ENCODE measurements around the gene IKBIP. TPM values are rescaled to one million over a fixed set of nuclear protein-coding genes. Genes with fewer than 3 reads are reported as not detected.
"Not testable (repeated sequence)": the region's sequence is repeated elsewhere in the genome, so short reads cannot be mapped to it uniquely, and the experiment has no call there.

Gene IKBIP
- total and polyA plus RNA-seq, 4 donors = 11.9 to 22.1 (median 14.6) TPM

DNA sequence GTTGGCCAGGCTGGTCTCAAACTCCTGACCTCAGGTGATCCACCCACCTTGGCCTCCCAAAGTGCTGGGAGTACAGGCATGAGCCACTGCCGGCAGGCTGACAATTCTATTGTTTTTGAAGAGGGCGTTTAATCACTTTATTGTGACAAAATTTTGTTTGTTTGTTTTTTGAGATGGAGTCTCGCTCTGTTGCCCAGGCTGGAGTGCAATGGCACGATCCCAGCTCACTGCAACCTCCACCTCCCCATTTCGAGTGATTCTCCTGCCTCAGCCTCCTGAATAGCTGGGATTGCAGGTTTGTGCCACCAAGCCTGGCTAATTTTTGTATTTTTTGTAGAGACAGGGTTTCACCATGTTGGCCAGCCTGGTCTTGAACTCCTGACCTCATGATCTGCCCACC lies 1.8 kb downstream of the IKBIP start:
- peaks cover 13% of the 10 kb centered on the region for H3K4me1 ChIP-seq (ENCODE audit: control insufficient read depth, insufficient read depth, low read length)
- not testable (repeated sequence) for H3K36me3 ChIP-seq (ENCODE audit: control insufficient read depth, insufficient read depth, low read length); DNase-seq (ENCODE audit: low read depth in 4 of 6, low spot score in 6 of 6); H3K27me3 ChIP-seq (ENCODE audit: control insufficient read depth, insufficient read depth, low read length); H3K4me3 ChIP-seq (ENCODE audit: low read depth, low read length); H3K9me3 ChIP-seq (ENCODE audit: control insufficient read depth, insufficient read depth, low read length); H3K27ac ChIP-seq (ENCODE audit: low read depth, low read length)
- 94% methylated on average over 3 of the region's 5 CpGs for WGBS (ENCODE audit: insufficient coverage)

DNA sequence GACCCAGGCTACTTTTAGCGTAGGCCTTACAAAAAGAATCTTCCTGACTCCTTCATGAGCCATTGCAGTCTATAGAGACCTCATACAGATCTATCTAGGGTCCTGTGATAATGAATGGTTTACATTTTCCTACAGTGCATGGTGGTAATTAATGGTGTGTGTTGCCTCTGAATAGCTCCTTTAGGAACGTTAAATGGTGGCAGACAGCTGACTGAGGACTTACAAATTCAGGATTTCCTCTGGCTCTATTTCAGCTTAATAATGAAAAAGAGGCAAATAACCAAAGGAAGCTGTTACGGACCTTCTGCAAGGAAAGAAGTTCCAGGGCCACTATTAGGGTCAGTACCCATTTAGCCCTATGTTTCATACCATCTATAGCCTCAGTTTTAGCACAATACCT lies 5.1 kb downstream of the IKBIP start:
- no peak overlapping the region for H3K27ac ChIP-seq (ENCODE audit: low read depth, low read length)
- no peaks in the 10 kb centered on the region for H3K27me3 ChIP-seq (ENCODE audit: control insufficient read depth, insufficient read depth, low read length)
- DNase-seq (ENCODE audit: low read depth in 4 of 6, low spot score in 6 of 6) = peak in 2 of 6 donors; percentile 8 to 80
- no peak overlapping the region for H3K4me3 ChIP-seq (ENCODE audit: low read depth, low read length)
- H3K36me3 ChIP-seq (ENCODE audit: control insufficient read depth, insufficient read depth, low read length) = no peaks in the 10 kb centered on the region
- no peaks in the 10 kb centered on the region for H3K9me3 ChIP-seq (ENCODE audit: control insufficient read depth, insufficient read depth, low read length)
- H3K4me1 ChIP-seq (ENCODE audit: control insufficient read depth, insufficient read depth, low read length) = peaks cover 13% of the 10 kb centered on the region
- 45% methylated on average over 2 of the region's 3 CpGs for WGBS (ENCODE audit: insufficient coverage)

DNA sequence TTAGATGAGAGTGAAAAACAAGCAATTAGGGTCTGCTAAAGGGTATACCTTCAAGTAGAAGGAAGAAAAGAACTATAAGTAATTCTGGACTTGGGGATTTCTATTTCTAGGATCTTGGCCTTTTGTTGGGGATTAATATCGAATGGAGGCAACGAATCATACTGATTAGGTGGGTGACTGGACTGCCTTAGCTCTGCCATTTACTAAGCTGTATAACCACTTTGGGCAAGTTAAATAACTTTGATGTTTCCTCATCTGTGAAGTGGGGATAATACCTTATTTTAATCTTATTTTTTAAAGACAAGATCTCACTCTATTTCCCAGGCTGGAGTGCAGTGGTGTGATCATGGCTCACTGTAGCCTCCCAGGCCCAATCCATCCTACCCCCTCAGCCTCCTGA lies 6.6 kb downstream of the IKBIP start:
- no CpG with 5 or more reads among the region's 2 CpGs for WGBS (ENCODE audit: insufficient coverage)
- no peak for DNase-seq (ENCODE audit: low read depth in 4 of 6, low spot score in 6 of 6)
- no peak overlapping the region for H3K27ac ChIP-seq (ENCODE audit: low read depth, low read length)
- no peaks in the 10 kb centered on the region for H3K36me3 ChIP-seq (ENCODE audit: control insufficient read depth, insufficient read depth, low read length)
- H3K27me3 ChIP-seq (ENCODE audit: control insufficient read depth, insufficient read depth, low read length) = no peaks in the 10 kb centered on the region
- H3K4me3 ChIP-seq (ENCODE audit: low read depth, low read length) = no peak overlapping the region
- peaks cover 5% of the 10 kb centered on the region for H3K4me1 ChIP-seq (ENCODE audit: control insufficient read depth, insufficient read depth, low read length)
- no peaks in the 10 kb centered on the region for H3K9me3 ChIP-seq (ENCODE audit: control insufficient read depth, insufficient read depth, low read length)

DNA sequence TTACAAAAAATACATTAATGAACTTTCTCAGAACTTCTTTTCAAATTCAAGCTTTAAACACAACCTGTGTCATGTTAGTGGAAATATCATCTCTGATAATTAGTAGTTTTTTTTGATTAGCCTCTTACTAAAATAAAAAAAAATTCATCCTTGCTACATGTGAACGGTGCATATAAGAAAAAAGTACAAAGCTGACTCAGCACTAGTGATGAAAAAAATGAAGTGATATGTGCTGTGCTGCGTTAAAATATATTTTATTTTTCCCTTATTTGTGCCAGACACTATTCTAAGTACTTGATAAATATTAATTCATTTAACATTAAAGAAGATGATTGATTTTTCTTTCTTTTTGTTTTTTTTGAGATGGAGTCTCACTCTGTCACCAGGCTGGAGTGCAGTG lies 7.5 kb downstream of the IKBIP start:
- Histone ChIP-seq H3K27ac (ENCODE audit: low read depth, low read length) (no peak overlapping the region), H3K36me3 (ENCODE audit: control insufficient read depth, insufficient read depth, low read length) (peaks cover 1% of the 10 kb centered on the region), H3K4me1 (ENCODE audit: control insufficient read depth, insufficient read depth, low read length) (peaks cover 2% of the 10 kb centered on the region), H3K27me3 (ENCODE audit: control insufficient read depth, insufficient read depth, low read length) (no peaks in the 10 kb centered on the region), H3K9me3 (ENCODE audit: control insufficient read depth, insufficient read depth, low read length) (no peaks in the 10 kb centered on the region), H3K4me3 (ENCODE audit: low read depth, low read length) (no peak overlapping the region)
- no CpG with 5 or more reads among the region's 2 CpGs for WGBS (ENCODE audit: insufficient coverage)
- no peak for DNase-seq (ENCODE audit: low read depth in 4 of 6, low spot score in 6 of 6)

DNA sequence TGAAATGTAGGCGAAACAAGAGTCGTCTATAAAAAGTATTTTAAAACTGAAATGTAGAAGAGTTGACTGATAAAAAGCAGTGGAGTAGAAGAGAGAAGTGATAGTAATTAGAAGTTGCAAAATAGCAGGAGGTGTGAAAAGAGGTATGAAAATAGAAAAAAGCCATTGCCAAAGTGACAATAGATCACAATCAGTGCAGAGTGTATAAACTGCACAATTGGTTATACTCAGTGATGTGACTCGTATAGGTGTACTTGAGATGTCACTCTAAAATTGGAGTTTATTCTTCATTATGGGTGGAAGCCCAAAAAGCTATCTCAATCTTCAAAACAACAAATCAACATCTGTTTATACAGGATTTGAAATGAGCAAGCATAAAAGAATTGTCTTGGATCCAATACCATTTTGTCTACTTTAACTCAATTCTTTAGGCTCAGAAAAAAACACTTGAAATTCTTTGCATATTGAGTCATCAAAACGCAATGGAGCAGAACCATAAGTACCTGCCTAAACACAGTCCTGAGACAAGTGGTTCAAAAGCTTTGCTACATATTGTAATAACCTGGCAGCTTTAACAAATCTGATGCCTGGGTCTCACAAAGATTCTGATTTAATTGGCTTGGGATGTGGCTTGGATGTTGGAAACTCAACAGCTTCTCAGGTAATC lies 8.8 kb downstream of the IKBIP start:
- Histone ChIP-seq H3K9me3 (ENCODE audit: control insufficient read depth, insufficient read depth, low read length) (no peaks in the 10 kb centered on the region), H3K27ac (ENCODE audit: low read depth, low read length) (no peak overlapping the region), H3K27me3 (ENCODE audit: control insufficient read depth, insufficient read depth, low read length) (no peaks in the 10 kb centered on the region), H3K4me1 (ENCODE audit: control insufficient read depth, insufficient read depth, low read length) (peaks cover 2% of the 10 kb centered on the region), H3K4me3 (ENCODE audit: low read depth, low read length) (no peak overlapping the region), H3K36me3 (ENCODE audit: control insufficient read depth, insufficient read depth, low read length) (peaks cover 4% of the 10 kb centered on the region)
- no peak for DNase-seq (ENCODE audit: low read depth in 4 of 6, low spot score in 6 of 6)
- WGBS (ENCODE audit: insufficient coverage) = 100% methylated on average over 2 of the region's 4 CpGs

DNA sequence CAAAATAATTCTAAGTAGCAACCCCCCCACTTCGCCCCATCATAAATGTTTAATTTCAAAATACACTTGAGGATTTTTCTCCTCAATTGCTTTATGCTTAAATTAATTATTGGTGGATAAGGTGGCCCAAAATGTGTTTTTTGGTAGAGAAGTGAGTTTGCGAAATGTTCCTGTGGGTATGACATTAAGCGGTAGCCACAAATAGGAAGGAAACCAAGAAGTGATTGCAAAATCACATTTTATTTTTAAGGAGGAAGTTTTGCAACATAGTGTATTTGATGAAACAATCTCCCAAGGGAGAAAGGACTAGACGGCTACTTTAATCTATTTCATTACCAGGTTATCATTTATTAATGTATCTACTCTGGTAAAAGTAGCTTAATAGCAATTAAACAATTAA lies 25.6 kb downstream of the IKBIP start:
- WGBS (ENCODE audit: insufficient coverage) = 83% methylated on average over 2 of the region's 4 CpGs
- H3K4me1 ChIP-seq (ENCODE audit: control insufficient read depth, insufficient read depth, low read length) = no peaks in the 10 kb centered on the region

DNA sequence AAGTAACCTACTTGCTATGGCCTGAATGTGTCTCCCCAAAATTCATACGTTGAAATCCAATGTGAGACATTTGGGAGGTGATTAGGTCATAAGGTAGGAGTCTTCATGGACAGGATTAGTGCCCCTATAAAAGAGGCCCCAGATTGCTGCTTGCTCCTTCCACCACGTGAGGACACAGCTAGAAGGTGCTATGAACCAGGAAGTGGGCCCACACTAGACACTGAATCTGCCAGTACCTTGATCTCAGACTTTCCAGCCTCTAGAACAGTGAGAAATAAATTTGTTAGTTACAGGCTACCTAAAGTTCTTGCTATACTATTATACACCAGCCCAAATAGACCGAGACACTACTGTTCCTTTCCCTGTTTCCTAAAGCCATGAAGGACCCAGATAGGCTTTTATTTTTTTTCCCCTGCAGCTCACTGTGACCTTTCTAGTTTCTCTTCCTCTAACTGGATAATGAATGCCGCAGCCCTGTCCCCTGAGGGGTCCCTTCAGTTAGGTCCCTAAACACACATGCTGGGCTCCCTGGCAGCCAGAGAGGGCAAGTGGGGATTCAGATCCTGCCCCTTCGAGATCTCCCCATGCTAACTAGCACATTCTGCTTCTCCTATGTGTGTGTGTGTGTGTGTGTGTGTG lies 31.8 kb downstream of the IKBIP start:
- Histone ChIP-seq H3K27ac (ENCODE audit: low read depth, low read length) (no peak overlapping the region), H3K4me1 (ENCODE audit: control insufficient read depth, insufficient read depth, low read length) (no peaks in the 10 kb centered on the region), H3K9me3 (ENCODE audit: control insufficient read depth, insufficient read depth, low read length) (no peaks in the 10 kb centered on the region), H3K27me3 (ENCODE audit: control insufficient read depth, insufficient read depth, low read length) (no peaks in the 10 kb centered on the region), H3K36me3 (ENCODE audit: control insufficient read depth, insufficient read depth, low read length) (no peaks in the 10 kb centered on the region), H3K4me3 (ENCODE audit: low read depth, low read length) (no peak overlapping the region)
- WGBS (ENCODE audit: insufficient coverage) = 85% methylated on average over 4 of the region's 5 CpGs
- DNase-seq (ENCODE audit: low read depth in 4 of 6, low spot score in 6 of 6) = no peak

More for the DNA sequence above, 25.6 kb downstream of the IKBIP start:
- no peak for DNase-seq (ENCODE audit: low read depth in 4 of 6, low spot score in 6 of 6)
- Histone ChIP-seq H3K9me3 (ENCODE audit: control insufficient read depth, insufficient read depth, low read length) (no peaks in the 10 kb centered on the region), H3K27me3 (ENCODE audit: control insufficient read depth, insufficient read depth, low read length) (no peaks in the 10 kb centered on the region), H3K36me3 (ENCODE audit: control insufficient read depth, insufficient read depth, low read length) (no peaks in the 10 kb centered on the region), H3K4me3 (ENCODE audit: low read depth, low read length) (no peak overlapping the region), H3K27ac (ENCODE audit: low read depth, low read length) (no peak overlapping the region)

DNA sequence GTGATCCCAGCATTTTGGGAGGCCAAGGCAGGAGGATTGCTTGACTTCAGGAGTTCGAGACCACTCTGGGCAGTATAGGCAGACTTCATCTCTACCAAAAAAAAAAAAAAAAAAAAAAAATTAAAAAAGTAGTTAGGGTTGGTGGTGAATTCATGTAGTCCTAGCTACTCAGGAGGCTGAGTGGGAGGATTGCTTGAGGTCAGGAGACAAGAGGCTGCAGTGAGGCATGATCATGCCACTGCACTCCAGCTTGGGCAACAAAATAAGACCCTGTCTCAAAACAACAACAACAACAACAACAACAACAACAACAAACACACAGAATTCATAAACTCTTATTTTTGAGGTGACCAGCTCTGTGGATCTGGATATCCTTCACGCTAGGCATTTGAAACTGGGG lies 34.0 kb downstream of the IKBIP start:
- no peaks in the 10 kb centered on the region for H3K4me1 ChIP-seq (ENCODE audit: control insufficient read depth, insufficient read depth, low read length)
- no peaks in the 10 kb centered on the region for H3K27me3 ChIP-seq (ENCODE audit: control insufficient read depth, insufficient read depth, low read length)
- H3K4me3 ChIP-seq (ENCODE audit: low read depth, low read length) = no peak overlapping the region
- H3K27ac ChIP-seq (ENCODE audit: low read depth, low read length) = no peak overlapping the region
- no peak for DNase-seq (ENCODE audit: low read depth in 4 of 6, low spot score in 6 of 6)
- no peaks in the 10 kb centered on the region for H3K9me3 ChIP-seq (ENCODE audit: control insufficient read depth, insufficient read depth, low read length)
- no CpG with 5 or more reads among the region's 2 CpGs for WGBS (ENCODE audit: insufficient coverage)
- H3K36me3 ChIP-seq (ENCODE audit: control insufficient read depth, insufficient read depth, low read length) = no peaks in the 10 kb centered on the region

DNA sequence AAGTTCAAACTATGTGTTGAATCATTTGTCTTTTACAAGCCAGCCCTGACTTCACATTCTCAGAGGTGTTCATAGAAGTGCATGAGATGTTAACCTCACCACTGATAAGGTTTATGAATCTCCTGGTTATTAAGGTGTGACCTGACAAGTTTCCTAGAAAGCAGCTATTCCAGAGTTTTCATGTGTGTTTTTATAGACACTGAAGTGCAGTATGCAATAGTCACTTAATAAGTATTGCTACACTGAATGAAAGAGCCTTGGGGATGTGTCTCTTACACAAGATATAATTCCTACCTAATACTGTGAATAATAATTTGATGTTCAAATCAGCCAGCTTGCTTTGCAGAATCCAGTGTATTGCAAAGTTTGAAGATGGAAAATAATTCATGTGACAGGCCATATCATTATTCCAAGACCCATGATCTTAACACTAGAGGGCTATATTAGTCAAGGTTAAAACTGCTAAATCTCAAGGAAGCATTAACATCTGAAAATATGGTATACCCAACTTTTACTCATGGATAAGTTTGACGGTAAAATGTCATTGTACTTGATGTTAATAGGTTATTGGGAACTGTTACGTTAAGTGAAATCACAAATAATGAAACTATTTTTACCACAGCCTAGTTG lies 38.1 kb downstream of the IKBIP start:
- Histone ChIP-seq H3K27me3 (ENCODE audit: control insufficient read depth, insufficient read depth, low read length) (no peaks in the 10 kb centered on the region), H3K36me3 (ENCODE audit: control insufficient read depth, insufficient read depth, low read length) (peaks cover 14% of the 10 kb centered on the region), H3K27ac (ENCODE audit: low read depth, low read length) (no peak overlapping the region), H3K4me1 (ENCODE audit: control insufficient read depth, insufficient read depth, low read length) (no peaks in the 10 kb centered on the region), H3K9me3 (ENCODE audit: control insufficient read depth, insufficient read depth, low read length) (no peaks in the 10 kb centered on the region), H3K4me3 (ENCODE audit: low read depth, low read length) (no peak overlapping the region)
- WGBS (ENCODE audit: insufficient coverage) = no CpG with 5 or more reads among the region's 2 CpGs
- no peak for DNase-seq (ENCODE audit: low read depth in 4 of 6, low spot score in 6 of 6)

DNA sequence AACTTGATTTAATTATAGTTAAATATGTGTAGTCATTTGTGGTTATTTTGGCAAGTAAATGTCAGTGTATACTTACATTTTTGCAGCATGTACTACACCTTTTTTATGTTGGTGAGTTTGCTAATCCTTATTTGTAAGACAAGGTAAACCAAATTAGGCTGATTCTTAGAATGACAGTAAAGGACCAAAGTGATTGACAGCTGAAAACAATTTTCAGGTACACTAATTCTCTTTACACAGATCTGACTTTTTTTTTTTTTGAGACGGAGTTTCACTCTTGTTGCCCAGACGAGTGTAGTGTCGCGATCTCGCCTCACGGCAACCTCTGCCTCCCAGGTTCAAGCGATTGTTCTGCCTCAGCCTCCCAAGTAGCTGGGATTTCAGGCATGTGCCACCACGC lies 42.7 kb downstream of the IKBIP start:
- no peak for DNase-seq (ENCODE audit: low read depth in 4 of 6, low spot score in 6 of 6)
- Histone ChIP-seq H3K27ac (ENCODE audit: low read depth, low read length) (no peak overlapping the region), H3K4me1 (ENCODE audit: control insufficient read depth, insufficient read depth, low read length) (no peaks in the 10 kb centered on the region), H3K9me3 (ENCODE audit: control insufficient read depth, insufficient read depth, low read length) (no peaks in the 10 kb centered on the region), H3K27me3 (ENCODE audit: control insufficient read depth, insufficient read depth, low read length) (no peaks in the 10 kb centered on the region), H3K4me3 (ENCODE audit: low read depth, low read length) (no peak overlapping the region), H3K36me3 (ENCODE audit: control insufficient read depth, insufficient read depth, low read length) (peaks cover 40% of the 10 kb centered on the region)
- 91% methylated on average over 6 of the region's 8 CpGs for WGBS (ENCODE audit: insufficient coverage)

Measured in spinal cord (tissue), 10 donors.